Mammary epithelial cell (primary cell): ENCODE measurements around the gene BORCS5.

Experiments
- CTCF ChIP-seq, 2 donors: IDR thresholded peaks in 1 of 2; conservative IDR thresholded peaks in 1 of 2; 2 replicates each; pipeline ENCODE4 v1.5.1; 2011 to 2012; ENCODE audit warnings: inconsistent platforms in 2 of 2, low read length in 2 of 2, mild to moderate bottlenecking in 2 of 2, control low read depth in 1 of 2, low read depth in 1 of 2; ENCODE audit not compliant: insufficient read depth in 1 of 2; ENCODE audit errors: extremely low read depth in 1 of 2
- EZH2 ChIP-seq: IDR thresholded peaks from 2 replicates; pipeline ENCODE4 v1.6.1; 2012; ENCODE audit warnings: low read length, inconsistent platforms, borderline replicate concordance

- TF ChIP-seq CTCF (conservative IDR thresholded peaks at IDR 0.05 in 1 of 2, IDR thresholded peaks at IDR 0.05 in 1 of 2; ENCODE audit: extremely low read depth in 1 of 2, insufficient read depth in 1 of 2, low read depth in 1 of 2, low read length in 2 of 2) (no peak), EZH2 (no peak)
These were observed 51.4 kb downstream of the BORCS5 start for GRCh38 chr12:12408265-12408690.
